PC-9 (cell line): ENCODE data around the gene ZNF71. TPM values are rescaled to one million over a fixed set of nuclear protein-coding genes. Genes with fewer than 3 reads are reported as not detected.

ENCODE experiments used
- BruUV-seq: library from RNA; stranded (reverse); fragments of 400-500 nt; replicated peaks from 2 replicates; lab custom pipeline; 2021; lab: Mats Ljungman, UMichigan
- CTCF ChIA-PET: fragments of 300-600 bp; sonication (Branson Sonifier 250); formaldehyde crosslinking; loops from one replicate; lab custom pipeline; 2022; ENCODE audit warnings: antibody characterized with exemption; lab: Charles Lee
- POLR2A ChIA-PET: fragments of 300-600 bp; sonication (Branson Sonifier 250); formaldehyde crosslinking; loops from one replicate; lab custom pipeline; 2022; ENCODE audit warnings: antibody characterized with exemption; ENCODE audit not compliant: unreplicated experiment; lab: Charles Lee
- DNase-seq, 2 experiments: peaks; one replicate each; pipeline versions ENCODE4 v3.0.0 to v3.0.0-alpha.2; 2015 to 2022; ENCODE audit warnings: mixed read lengths in 1 of 2
- H2AFZ ChIP-seq: fragments of 200-600 bp; sonication (generic); 2 replicates; pipeline ENCODE4 v1.8.1; 2017; ENCODE audit warnings: antibody characterized with exemption
- H3F3A ChIP-seq: fragments of 200-600 bp; sonication (generic); 2 replicates; pipeline ENCODE4 v1.8.1; 2017; ENCODE audit warnings: antibody characterized with exemption, mild to moderate bottlenecking, low read depth; ENCODE audit not compliant: insufficient read depth
- H3K27ac ChIP-seq: fragments of 200-600 bp; sonication (generic); 2 replicates; pipeline ENCODE4 v1.6.1; 2016; ENCODE audit warnings: mixed run types
- H3K27me3 ChIP-seq: fragments of 200-600 bp; sonication (generic); 2 replicates; pipeline ENCODE4 v1.6.1; 2016; ENCODE audit warnings: low read depth, mixed run types; ENCODE audit not compliant: insufficient read depth
- H3K36me3 ChIP-seq: fragments of 200-600 bp; sonication (generic); 2 replicates; pipeline ENCODE4 v1.6.1; 2016; ENCODE audit warnings: low read depth, mixed run types
- H3K4me1 ChIP-seq: fragments of 200-600 bp; sonication (generic); replicated peaks from 2 replicates; pipeline ENCODE4 v1.6.1; 2016; ENCODE audit warnings: mixed run types; ENCODE audit not compliant: insufficient read depth
- H3K4me2 ChIP-seq: fragments of 200-600 bp; sonication (generic); 2 replicates; pipeline ENCODE4 v1.6.1; 2017; ENCODE audit warnings: mixed run types
- H3K4me3 ChIP-seq: fragments of 200-600 bp; sonication (generic); 2 replicates; pipeline ENCODE4 v1.6.1; 2016; ENCODE audit warnings: mixed run types
- H3K79me2 ChIP-seq: fragments of 200-600 bp; sonication (generic); 2 replicates; pipeline ENCODE4 v1.6.1; 2017; ENCODE audit warnings: low read depth, mixed run types
- H3K9me2 ChIP-seq: fragments of 200-600 bp; sonication (generic); 2 replicates; pipeline ENCODE4 v1.8.1; 2017; ENCODE audit warnings: mild to moderate bottlenecking; ENCODE audit not compliant: insufficient read depth
- H3K9me3 ChIP-seq: fragments of 200-600 bp; sonication (generic); 2 replicates; pipeline ENCODE4 v1.8.1; 2016; ENCODE audit warnings: low read depth; ENCODE audit not compliant: insufficient read depth
- H4K20me1 ChIP-seq: fragments of 200-600 bp; sonication (generic); 2 replicates; pipeline ENCODE4 v1.8.1; 2017; ENCODE audit not compliant: insufficient read depth
- CTCF ChIP-seq: fragments of 200-600 bp; sonication (generic); conservative IDR thresholded peaks from 2 replicates; pipeline ENCODE4 v1.6.1; 2017; ENCODE audit warnings: mixed run types, antibody characterized with exemption, mild to moderate bottlenecking, moderate library complexity
- EZH2 ChIP-seq: fragments of 200-600 bp; sonication (generic); IDR thresholded peaks from 2 replicates; pipeline ENCODE4 v1.8.0; 2017; ENCODE audit warnings: antibody characterized with exemption, low read depth
- intact Hi-C: fragments of 100-400 bp; cut with micrococcal nuclease; formaldehyde crosslinking; loops from one replicate; pipeline ENCODE4 v1.10.0; 2022; ENCODE audit not compliant: unreplicated experiment
- total RNA-seq: library from RNA; stranded (reverse); gene quantifications from 2 replicates; pipeline ENCODE4 v1.2.3, GENCODE V29; 2021

The ZNF71 gene
- total RNA-seq, 1 experiment from 2014 or later: 7.2 TPM

DNA sequence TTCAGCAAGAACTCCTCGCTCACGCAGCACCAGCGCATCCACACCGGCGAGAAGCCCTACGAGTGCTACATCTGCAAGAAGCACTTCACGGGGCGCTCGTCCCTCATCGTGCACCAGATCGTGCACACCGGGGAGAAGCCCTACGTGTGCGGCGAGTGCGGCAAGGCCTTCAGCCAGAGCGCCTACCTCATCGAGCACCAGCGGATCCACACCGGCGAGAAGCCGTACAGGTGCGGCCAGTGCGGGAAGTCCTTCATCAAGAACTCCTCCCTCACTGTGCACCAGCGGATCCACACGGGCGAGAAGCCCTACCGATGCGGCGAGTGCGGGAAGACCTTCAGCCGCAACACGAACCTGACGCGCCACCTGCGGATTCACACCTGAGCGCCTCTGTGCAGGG, 27.3 kb downstream of the ZNF71 start:
- DNase-seq: no peak
- no TSS peak for BruUV-seq
- no peak for TF ChIP-seq CTCF
- Histone ChIP-seq H3K36me3 (no peaks in the 10 kb centered on the region; the same call in 1 of the 2 replicates), H3K27me3 (no peaks in the 10 kb centered on the region), H3K9me2 (no peaks in the 10 kb centered on the region), H3K27ac (no peak overlapping the region), H3K4me2 (no peak overlapping the region), H4K20me1 (no peaks in the 10 kb centered on the region; the same call in 1 of the 2 replicates), H3K9me3 (no peaks in the 10 kb centered on the region), H2AFZ (no peak overlapping the region), H3K79me2 (no peaks in the 10 kb centered on the region), H3K4me3 (no peak overlapping the region), H3F3A (no peaks in the 10 kb centered on the region), H3K4me1 (no peaks in the 10 kb centered on the region)
- ChIA-PET CTCF (no interaction called here), POLR2A (no interaction called here)
- intact Hi-C loops: no loop called here

DNA sequence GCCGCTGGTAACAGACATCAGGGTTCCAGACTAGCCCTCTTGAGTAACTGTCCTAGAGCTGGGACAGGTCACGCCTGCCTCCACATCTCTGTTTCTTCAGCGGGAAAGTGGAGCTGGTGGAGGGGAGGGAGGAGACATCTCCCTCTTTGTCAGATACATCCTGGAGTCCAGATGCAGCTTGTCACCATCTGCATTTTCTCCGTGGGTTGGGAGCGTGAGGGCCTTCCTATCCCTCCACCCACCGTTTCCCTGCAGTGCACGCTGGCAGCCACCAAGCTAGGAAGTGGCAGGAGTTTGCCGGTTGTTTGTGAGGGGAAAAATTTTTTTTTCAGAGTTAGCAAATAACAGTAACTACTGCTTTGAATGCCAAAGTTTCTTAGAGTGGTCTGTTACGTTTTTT, 27.9 kb downstream of the ZNF71 start:
- POLR2A ChIA-PET: no interaction called here
- H4K20me1 ChIP-seq: no peaks in the 10 kb centered on the region; the same call in 1 of the 2 replicates
- CTCF ChIA-PET: no interaction called here

GRCh38 chr19:56625708-56626107, 30.6 kb downstream of the ZNF71 start:
- H3K4me1 ChIP-seq: no peaks in the 10 kb centered on the region
- POLR2A ChIA-PET: no interaction called here
- H3K4me2 ChIP-seq: no peak overlapping the region
- H3K36me3 ChIP-seq: no peaks in the 10 kb centered on the region; the same call in 1 of the 2 replicates
- no peaks in the 10 kb centered on the region; the same call in 1 of the 2 replicates for H4K20me1 ChIP-seq
- H3K27me3 ChIP-seq: no peaks in the 10 kb centered on the region
- H2AFZ ChIP-seq: no peak overlapping the region
- no peaks in the 10 kb centered on the region for H3K79me2 ChIP-seq
- intact Hi-C loops: no loop called here
- no peaks in the 10 kb centered on the region for H3K9me3 ChIP-seq
- DNase-seq: no peak
- H3F3A ChIP-seq: no peaks in the 10 kb centered on the region
- no peak for TF ChIP-seq EZH2
- TF ChIP-seq CTCF: no peak
- H3K4me3 ChIP-seq: no peak overlapping the region
- no peaks in the 10 kb centered on the region for H3K9me2 ChIP-seq
- BruUV-seq: no TSS peak
- H3K27ac ChIP-seq: no peak overlapping the region
- CTCF ChIA-PET: no interaction called here

More for the DNA sequence above, 27.9 kb downstream of the ZNF71 start:
- Histone ChIP-seq H3K9me2 (no peaks in the 10 kb centered on the region), H3F3A (no peaks in the 10 kb centered on the region), H3K4me2 (no peak overlapping the region), H3K36me3 (no peaks in the 10 kb centered on the region; the same call in 1 of the 2 replicates), H3K4me3 (no peak overlapping the region), H3K27me3 (no peaks in the 10 kb centered on the region), H3K4me1 (no peaks in the 10 kb centered on the region), H3K9me3 (no peaks in the 10 kb centered on the region), H3K79me2 (no peaks in the 10 kb centered on the region), H3K27ac (no peak overlapping the region), H2AFZ (no peak overlapping the region)
- BruUV-seq: no TSS peak
- DNase-seq: no peak
- TF ChIP-seq EZH2: no peak
- no peak for TF ChIP-seq CTCF
- intact Hi-C loops: no loop called here
